GM12892 (cell line): ENCODE results near the gene KLF6.

Experiments
- DNase-seq: peaks from one replicate; pipeline ENCODE4 v3.0.0; 2011; ENCODE audit not compliant: insufficient read length
- FAIRE-seq: peaks from 2 replicates; lab custom pipeline; 2011; peaks lifted over from hg19 to GRCh38; lab: Jason Lieb, UNC
- POLR2A ChIP-seq: IDR thresholded peaks from 2 replicates; pipeline ENCODE4 v1.6.1; 2011; ENCODE audit warnings: low read depth, low read length, control low read depth
- POLR2AphosphoS5 ChIP-seq: IDR thresholded peaks from 2 replicates; pipeline ENCODE4 v1.6.1; 2011; ENCODE audit warnings: low read depth, low read length, control low read depth
- TAF1 ChIP-seq: IDR thresholded peaks from 2 replicates; pipeline ENCODE4 v1.6.1; 2011; ENCODE audit warnings: low read depth, mild to moderate bottlenecking, control low read depth, low read length, borderline replicate concordance

The KLF6 gene

GRCh38 chr10:3807928-3808496, 23.0 kb upstream of the KLF6 start:
- FAIRE-seq: no peak
- DNase-seq: no peak
- no peak for TF ChIP-seq POLR2A
- TF ChIP-seq POLR2AphosphoS5: no peak
- TF ChIP-seq TAF1: no peak

GRCh38 chr10:3807211-3807927, 22.4 kb upstream of the KLF6 start:
- FAIRE-seq (no peak), DNase-seq (no peak)
- TF ChIP-seq POLR2A: no peak
- no peak for TF ChIP-seq TAF1
- TF ChIP-seq POLR2AphosphoS5: no peak

- FAIRE-seq (no peak), DNase-seq (no peak)
- no peak for TF ChIP-seq POLR2AphosphoS5
Observed at GRCh38 chr10:3806603-3807002, 21.6 kb upstream of the KLF6 start.

GRCh38 chr10:3805791-3806461, 20.9 kb upstream of the KLF6 start:
- FAIRE-seq (peak; percentile 5), DNase-seq (no peak)
- TF ChIP-seq TAF1 (no peak), POLR2AphosphoS5 (no peak), POLR2A (no peak)

GRCh38 chr10:3805201-3805790, 20.3 kb upstream of the KLF6 start:
- DNase-seq (no peak), FAIRE-seq (no peak)
- TF ChIP-seq POLR2AphosphoS5 (no peak), POLR2A (no peak), TAF1 (no peak)

- TF ChIP-seq POLR2A (no peak), TAF1 (no peak), POLR2AphosphoS5 (no peak)
- DNase-seq (no peak), FAIRE-seq (no peak)
Observed at GRCh38 chr10:3803927-3804741, 19.1 kb upstream of the KLF6 start.

GRCh38 chr10:3803295-3803926, 18.4 kb upstream of the KLF6 start:
- DNase-seq (no peak), FAIRE-seq (no peak)
- TF ChIP-seq POLR2AphosphoS5: no peak
- no peak for TF ChIP-seq POLR2A
- no peak for TF ChIP-seq TAF1

- no peak for DNase-seq
- TF ChIP-seq POLR2AphosphoS5 (no peak), POLR2A (no peak), TAF1 (no peak)
- FAIRE-seq: peak; percentile 46
Observed at GRCh38 chr10:3802526-3803265, 17.7 kb upstream of the KLF6 start.

- TF ChIP-seq POLR2A: no peak
- no peak for TF ChIP-seq POLR2AphosphoS5
- TF ChIP-seq TAF1: no peak
- no peak for FAIRE-seq
Observed at GRCh38 chr10:3801558-3802192, 16.7 kb upstream of the KLF6 start.

GRCh38 chr10:3800586-3800985, 15.6 kb upstream of the KLF6 start:
- TF ChIP-seq POLR2A: no peak
- no peak for TF ChIP-seq POLR2AphosphoS5
- no peak for TF ChIP-seq TAF1
- DNase-seq (no peak), FAIRE-seq (no peak)

More at GRCh38 chr10:3801558-3802192, 16.7 kb upstream of the KLF6 start:
- DNase-seq: no peak
